Measurements from ENCODE around the gene PPFIA2.
"Not testable (repeated sequence)": the region's sequence is repeated elsewhere in the genome, so short reads cannot be mapped to it uniquely, and the experiment has no call there.

Gene PPFIA2

DNA sequence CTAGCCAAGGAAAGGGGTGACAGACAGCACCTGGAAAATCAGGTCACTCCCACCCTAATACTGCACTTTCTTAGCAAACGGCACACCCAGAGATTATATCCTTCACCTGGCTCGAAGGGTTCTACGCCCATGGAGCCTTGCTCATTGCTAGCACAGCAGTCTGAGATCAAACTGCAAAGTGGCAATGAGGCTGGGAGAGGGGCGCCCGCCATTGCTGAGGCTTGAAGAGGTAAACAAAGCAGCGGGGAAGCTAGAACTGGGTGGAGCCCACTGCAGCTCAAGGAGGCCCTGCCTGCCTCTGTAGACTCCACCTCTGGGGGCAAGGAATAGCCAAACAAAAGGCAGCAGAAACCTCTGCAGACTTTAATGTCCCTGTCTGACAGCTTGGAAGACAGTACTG is 99.8 kb downstream of the PPFIA2 start:
- not testable (repeated sequence) for DNase-seq

DNA sequence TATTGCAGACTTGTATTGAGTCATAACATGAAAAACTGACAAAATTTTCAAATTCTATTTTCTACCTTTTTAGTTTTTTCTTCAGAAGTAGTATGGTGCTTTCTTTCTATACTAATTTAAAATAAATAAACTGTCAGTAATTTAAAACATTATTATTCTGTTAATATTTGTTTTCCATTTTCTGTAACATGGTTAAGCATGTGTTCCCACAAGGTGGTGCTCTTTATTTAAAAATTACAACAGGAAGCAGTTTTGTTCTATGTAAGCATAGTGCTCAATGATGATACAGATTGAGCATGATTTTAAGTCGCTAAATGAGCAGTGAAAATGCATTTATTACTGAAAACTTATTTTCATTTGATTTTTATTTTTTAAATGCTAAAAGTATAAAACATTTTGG is 114.6 kb downstream of the PPFIA2 start:
- no peak for DNase-seq

DNA sequence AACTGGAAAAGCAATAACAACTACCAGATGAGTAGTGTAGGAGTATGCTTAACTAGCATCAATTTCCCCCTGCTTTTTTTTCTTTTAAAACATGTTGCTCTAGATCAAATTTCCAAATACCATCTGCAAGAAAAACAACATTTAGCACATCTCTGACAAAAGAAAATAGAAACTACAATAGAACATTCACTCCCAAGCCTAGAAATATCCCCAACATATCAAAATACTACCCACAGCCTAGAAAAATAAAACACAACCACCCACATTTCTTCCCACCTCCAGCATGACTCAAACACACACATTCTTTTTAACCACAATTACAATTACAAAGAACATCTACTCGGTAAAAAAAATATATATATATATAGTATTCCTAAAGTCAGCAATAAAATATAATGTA is 120.0 kb downstream of the PPFIA2 start:
- DNase-seq, result no peak

DNA sequence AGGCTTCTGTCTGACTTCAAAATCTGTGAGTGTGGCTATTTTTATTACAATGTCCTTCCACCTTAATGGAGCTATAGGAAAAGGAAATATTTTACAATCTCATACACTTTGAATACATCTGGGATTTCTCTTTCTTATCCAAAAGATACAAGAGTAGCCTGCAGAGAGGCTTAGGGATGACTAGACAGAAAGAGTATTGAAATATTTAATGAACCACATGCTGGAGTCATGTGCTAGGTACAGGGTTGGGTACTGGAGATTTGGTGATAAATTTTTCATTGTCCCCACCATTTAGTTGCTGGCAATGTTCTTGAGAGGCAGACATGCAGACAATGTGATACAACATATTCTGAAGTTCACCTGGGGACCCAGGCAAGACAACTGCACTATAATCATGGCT is 126.0 kb downstream of the PPFIA2 start:
- DNase-seq, result no peak

DNA sequence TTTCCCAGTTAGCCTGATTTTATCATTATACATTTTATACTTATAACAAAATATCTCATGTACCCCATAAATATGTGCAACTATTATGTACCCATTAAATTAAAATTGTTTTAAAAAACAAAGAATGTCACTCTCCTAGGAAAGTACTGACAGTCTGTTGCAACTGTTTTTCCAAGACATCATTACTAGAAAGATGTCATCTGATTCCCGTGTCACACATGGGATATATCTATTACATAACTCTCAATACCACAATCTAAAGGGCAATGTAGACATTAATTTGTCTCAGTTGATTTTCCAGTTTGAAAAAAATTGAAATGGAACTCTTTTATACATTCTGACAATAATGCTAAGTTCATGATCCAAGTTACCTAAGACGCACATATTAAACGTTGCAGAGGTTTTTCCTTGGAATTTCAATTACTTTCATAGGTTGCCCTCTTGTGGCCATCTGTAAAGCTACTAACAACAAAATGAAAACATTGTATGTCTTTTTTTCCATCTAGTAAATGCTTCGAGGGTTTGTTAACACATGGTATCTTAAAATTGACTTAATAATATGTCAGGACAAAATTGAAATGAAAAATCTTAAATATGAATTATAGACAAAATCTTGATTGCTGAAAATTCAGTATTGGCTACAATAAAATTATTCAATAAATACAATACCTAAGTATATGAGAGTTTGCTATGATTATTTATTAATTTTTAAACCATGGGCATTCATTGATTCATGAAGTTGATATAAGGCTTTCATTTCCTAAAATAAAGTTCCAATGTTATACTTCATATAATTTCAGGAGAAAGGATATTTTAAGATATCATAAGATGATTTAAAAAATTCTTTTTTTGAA is 131.6 kb downstream of the PPFIA2 start:
- no peak for DNase-seq

DNA sequence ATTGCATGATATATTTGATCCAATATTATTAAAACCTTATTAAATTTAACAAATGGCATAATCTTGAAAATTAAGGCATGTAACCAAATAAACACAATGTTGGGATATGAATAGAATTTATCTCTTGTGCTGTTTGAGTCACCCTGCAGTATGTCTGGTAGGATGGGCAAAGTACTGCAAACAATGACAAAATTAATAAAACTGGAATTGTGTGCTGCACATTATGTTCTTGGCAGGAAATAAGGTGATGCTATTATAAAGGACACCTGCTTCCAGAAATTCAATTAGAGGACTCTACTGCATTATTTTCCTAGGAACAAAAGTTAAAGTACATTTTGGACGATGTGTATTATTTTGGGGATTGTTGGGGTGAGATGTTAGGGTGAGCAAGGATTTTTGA is 132.7 kb downstream of the PPFIA2 start:
- no peak for DNase-seq

DNA sequence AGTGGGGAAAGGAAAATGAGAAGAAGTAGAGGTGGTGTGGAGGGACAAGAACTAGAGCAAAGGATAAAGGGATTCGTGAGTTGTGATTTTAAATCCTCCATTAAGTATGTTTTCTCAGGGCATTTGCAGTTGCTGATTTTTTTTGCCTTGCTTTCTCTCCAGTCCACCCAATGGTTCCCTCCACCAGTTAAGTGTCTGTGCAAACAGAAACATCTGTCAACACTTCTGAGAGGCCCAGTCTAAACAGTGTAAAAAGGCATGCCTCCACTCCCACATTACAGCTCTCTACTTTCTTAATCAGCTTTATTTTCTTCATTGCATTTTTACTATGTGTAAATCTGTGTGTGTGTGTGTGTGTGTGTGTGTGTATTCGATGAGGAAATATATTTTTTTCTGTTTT is 141.2 kb downstream of the PPFIA2 start:
- no peak for DNase-seq

DNA sequence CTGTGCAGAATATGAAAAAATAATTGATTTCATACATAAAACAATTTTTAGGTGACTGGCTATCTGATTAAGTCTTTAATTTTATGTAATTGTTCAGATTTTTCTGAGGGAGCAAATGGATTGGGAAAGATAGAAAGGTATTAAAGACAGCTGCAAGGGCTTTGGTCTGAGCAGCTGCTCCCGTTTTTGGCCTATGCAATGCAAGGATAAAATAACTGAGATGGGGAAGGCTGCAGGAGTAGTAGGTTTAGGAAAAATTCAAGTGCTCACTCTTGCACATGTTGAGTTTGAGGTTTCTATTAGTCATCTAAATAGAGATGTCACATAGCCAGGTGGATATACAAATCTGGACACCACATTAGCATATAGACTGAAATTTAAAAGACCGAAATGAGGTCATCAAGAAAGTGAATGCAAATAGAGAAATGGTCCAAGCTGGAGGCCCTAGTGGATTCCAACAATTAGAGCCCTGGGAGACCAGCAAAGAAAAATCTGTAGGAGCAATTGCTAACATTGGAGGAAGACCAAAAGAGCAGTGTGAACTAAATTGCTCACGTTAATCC is 144.0 kb downstream of the PPFIA2 start:
- no peak for DNase-seq

DNA sequence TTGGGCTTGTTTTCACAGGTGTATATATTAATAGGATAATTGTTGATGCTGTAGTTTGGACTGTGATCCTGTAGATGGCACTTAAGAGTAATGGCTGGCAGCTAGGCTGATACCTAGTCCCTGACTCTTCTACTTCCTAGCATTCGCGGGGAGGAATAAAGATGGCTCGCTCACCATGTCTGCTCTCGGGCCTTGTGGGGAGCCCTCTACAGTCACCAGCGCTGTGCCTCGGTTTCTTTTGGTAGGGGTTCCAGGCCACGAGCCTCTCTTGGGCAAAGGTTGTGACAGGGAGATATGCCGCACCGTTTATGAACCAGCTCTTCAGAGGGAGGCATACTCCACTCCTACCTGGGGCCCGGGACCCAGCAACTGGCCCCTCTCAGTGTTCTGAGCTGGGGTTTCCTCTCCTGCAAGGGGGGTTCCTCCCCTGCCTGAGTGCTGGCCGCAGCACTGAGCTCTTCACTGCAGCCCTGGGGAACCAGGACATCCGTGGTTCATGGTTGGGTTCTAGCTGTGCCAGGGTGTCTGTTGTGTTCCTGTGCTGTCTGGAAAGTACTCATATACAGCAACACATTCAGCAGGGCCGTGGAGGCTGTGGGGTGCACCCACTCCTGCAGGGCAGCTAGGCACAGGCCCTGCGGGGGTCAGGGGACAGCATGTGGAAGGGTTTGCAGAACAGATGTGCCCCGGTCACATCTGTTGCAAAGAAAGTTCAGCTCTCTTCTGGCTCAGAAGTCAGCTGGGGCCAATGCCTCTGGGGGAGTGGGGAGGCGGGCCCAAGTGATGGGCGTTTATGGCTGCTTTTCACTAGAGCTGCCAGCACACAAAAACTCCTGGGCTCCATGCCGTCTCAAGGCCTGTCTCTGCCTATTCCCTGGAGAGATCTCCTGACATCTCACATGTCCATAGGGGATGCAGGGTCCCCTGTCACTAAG is 147.9 kb downstream of the PPFIA2 start:
- DNase-seq, result no peak

DNA sequence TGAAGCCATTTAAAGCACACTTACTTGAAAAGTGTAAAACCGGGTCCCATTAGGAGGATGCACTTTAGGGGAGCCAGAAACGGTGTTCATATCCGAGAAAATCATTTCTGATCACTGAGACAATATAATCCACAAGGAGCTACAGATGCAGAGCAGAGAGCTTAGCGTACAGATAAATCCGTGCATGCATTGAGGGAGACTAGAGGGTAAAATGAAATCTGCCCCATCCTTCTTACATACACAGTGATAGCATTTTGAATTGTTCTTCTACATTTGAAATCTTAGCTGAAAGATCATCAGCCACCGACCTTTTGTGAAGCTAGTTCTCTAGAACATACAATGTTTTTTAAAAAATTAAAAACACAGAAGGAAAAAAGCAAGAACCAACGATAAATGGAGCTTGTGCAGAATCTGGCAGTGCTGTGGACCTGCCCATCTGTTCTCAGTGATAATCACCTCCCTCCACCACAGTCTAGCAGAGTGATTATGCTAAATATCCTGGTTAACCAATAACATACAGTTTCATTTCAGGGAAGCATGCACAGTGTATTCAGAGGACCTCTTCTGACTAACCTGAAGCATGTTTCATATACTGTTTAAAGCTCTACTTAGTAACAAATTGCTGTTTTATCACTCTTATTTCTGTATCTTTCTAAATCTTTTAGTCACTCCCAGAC is 161.1 kb downstream of the PPFIA2 start:
- no peak for DNase-seq

DNA sequence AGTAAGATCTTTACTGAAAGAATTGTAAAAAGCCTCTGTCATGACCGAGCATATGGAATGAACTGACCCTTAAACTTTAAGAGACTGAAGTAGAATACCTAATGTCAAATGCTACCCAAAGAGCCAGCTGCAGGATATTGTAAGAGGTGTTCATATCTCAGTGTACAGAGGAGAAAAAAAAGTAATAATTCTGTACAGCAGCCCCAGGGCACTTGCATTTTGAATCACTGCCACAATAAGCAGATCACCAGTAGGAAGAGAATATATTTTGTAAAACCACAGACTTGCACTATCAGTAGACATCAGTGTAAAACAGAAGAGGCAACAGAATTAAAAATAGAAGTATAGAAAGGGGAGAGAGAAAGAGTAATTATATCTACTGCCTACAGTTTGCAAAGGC is 162.6 kb downstream of the PPFIA2 start:
- no peak for DNase-seq

DNA sequence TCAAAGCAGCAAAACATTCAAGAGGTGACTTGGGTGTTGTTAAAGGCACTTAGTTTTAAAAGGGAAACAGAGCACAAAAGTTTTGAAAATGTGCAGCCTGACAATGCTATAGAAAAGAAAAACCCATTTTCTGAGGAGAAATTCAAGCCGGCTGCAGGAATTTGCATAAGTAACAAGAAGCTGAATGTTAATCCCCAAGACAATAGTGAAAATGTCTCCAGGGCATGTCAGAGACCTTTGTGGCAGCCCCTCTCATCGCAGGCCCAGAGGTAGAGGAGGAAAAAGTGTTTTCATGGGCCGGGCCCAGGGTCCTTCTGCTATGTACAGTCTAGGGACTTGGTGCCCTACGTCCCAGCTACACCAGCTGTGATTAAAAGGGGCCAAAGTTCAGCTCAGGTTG is 167.9 kb downstream of the PPFIA2 start:
- DNase-seq, result no peak

DNA sequence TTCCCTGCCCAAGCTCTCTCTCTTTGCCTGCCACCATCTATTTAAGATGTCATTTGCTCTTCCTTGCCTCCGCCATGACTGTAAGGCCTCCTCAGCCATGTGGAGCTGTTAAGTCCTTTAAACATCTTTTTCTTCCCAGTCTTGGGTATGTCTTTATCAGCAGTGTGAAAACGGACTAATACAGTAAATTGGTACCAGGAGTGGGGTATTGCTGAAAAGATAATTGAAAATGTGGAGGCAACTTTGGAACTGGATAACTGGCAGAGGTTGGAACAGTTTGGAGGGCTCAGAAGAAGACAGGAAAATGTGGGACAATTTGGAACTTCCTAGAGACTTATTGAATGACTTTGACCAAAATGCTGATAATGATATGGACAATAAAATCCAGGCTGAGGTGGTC is 168.4 kb downstream of the PPFIA2 start:
- not testable (repeated sequence) for DNase-seq

DNA sequence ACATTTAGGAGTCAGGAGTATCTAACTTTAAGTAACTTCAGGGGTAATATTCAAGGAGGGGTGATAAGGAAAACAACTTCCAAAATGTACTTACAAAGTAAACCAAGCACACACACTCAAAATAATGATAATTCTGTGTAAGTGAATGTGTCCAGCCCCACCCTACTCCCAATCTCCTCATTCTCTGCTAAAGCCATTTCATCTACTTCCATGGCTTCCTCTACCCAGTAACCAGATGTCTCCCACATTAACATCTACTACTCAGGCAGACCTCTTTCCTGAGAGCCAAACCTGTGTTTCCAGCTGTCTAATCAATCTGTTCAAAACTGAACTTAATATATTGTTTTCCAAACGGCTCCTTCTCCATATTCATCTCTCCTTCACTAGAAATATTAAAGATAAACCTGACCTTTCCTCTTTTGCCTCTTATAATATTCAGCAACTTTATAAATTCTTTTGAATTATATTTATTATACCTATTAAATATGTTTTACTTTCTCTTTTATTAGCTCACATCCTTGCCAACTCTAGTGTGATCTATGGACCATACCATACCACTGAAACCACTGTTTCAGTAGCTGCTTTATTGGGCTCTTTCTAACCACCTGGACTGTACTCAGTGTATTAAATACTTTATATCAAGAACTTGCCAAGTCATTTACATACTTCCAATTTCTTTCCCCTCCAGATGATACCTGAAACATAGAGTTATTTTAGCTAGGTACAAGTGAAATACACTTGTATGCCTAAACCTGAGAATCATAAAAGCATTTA is 170.7 kb downstream of the PPFIA2 start:
- no peak for DNase-seq

DNA sequence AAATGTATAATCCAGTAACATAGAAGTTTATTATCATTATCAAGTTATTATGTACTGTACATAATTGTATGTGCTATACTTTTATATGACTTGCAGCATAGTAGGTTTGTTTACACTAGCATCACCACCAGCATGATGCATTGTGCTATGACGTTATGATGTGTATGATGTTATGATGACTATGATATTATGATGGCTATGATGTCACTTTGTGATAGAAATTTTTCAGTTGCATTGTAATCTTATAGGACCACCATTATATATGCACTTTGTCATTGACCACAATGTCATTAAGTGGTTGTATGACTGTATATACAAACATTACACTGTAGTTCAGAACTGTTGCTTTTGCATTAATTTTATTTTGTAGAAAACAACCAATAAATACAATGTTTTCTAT is 173.4 kb downstream of the PPFIA2 start:
- no peak for DNase-seq

DNA sequence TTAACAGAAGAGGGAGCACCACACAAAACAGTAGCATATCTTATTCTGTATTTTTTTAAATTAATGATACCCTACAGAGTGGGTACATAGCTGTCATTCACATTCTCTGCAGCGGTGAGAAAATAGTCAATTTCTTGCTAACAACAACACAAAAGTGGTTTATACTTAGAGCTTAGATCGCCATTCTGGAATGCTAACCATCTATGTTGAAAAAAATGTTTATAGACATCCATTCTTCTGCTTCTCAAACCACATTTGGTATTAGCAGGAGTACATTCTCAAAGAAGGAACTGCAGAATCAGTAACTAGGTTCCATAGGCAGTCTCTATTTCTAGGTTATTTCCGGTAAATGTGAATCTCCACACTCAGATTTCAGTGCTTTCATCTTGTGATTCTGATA is 185.9 kb downstream of the PPFIA2 start:
- DNase-seq, result no peak

DNA sequence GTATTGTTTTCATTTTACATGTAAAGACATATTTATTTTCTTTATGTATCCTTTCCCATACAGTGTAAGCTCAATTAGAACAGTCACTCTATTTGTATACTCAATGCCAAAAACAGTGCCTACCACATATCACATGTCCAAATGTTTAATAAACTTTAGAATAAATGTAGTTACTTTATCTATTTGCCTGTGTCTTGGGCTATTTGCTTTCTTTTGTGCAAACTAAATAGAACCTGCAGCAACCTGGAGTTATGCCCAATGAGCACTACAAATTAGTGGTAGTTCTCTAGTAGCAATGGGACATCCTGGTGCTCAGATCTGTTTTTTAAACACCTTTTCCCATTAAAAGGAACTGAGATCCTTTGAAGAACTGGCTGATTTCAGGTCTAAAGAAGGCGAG is 186.7 kb downstream of the PPFIA2 start:
- DNase-seq, result no peak

DNA sequence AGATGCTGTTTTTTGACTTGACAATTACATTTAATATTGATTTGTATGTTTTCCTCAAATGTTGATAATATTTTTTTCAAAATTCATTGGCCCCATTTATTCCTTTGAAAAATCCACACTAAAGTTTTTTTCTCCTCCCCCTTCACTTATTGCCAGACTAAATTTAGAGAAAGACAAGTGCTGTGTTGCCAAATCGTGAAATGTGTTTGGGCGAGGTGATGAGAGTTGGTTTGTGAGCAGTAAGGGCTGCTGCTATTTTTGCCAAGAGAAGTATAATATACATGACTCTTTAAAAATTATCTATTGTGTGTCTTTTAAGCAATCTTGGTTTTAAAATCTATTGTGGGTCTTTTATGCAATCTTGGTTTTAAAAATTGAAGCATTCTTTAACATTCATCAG is 188.9 kb downstream of the PPFIA2 start:
- DNase-seq, result no peak

DNA sequence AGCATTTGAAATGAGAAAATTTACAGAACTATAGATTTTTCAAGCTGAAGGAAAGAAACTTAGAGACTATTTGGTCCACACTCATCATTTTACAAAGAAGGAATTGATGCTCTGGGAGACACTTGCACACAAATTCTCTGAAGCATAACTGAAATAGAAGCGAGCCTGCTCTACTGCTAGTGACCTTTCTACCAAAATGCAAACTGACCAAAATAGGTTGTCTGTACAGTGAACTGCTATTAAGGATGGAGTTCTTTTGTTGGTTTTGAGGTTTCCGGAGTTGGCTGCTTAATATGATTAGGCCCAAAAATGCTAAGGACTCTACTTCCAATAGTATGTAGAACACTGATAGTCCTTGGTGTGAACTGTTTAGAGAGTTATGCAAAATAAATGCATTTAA is 194.9 kb downstream of the PPFIA2 start:
- no peak for DNase-seq

DNA sequence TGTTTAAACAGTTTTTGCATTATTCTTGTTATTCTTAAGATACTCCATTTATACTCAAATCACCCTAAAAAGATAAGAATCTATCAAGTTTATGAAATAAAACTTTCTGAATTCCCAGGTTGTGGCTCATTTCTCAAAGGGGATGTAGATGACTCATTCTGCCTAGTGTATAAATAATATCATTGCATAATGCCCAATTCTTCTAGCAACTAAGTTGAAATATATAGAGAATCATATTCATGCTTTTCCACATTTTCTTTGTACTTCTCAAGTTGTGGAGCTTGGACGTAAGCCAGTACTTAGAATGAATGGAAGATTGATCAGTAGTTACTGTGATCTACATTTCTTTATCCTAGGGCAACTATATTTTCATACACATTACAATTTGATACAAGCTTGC is 201.1 kb downstream of the PPFIA2 start:
- no peak for DNase-seq

DNA sequence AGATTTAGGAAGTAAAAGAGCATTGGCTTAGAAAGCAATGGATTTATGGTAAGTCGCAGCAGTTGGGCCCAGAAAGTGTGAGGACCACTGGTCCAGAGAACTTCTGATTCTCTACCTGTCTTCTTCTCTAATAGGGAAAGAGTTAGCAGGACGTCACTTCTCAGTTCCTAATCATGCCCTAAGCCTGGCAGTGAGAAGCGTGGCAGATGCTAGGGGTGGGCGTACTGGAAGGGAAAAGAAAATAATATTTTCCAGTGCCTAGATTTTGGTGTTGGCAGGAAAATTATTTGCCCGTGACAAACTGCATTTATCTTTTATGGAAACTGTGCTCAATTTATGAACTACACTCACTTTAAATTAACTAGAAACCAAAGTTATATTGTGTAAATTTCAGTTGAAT is 212.3 kb downstream of the PPFIA2 start:
- DNase-seq, result no peak

DNA sequence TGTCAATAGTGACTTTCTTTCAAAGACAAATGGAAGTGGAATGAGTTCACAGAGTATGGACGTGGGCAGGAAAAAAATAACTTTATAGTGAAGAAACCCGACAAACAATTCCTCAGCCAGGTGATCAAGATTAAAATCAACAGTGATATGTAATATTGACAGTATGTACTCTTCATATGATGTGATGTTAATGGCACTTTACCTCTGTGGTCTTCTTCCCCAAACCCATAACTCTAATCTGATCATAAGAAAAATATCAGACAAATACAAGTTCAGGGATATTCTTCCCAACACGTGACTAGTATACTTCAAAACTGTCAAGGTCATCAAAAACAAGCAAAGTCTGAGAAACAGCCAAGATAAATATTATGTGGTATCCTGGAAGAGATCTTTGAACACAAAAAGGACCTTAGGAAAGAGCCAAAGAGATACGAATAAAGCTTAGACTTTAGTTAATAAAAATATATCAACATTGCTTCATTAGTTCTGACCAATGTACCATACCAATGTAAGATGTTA is 215.5 kb downstream of the PPFIA2 start:
- no peak for DNase-seq

All from effector CD8-positive, alpha-beta T cell (primary cell).